ENCODE measurements around the gene POP4.

Gene POP4

DNA sequence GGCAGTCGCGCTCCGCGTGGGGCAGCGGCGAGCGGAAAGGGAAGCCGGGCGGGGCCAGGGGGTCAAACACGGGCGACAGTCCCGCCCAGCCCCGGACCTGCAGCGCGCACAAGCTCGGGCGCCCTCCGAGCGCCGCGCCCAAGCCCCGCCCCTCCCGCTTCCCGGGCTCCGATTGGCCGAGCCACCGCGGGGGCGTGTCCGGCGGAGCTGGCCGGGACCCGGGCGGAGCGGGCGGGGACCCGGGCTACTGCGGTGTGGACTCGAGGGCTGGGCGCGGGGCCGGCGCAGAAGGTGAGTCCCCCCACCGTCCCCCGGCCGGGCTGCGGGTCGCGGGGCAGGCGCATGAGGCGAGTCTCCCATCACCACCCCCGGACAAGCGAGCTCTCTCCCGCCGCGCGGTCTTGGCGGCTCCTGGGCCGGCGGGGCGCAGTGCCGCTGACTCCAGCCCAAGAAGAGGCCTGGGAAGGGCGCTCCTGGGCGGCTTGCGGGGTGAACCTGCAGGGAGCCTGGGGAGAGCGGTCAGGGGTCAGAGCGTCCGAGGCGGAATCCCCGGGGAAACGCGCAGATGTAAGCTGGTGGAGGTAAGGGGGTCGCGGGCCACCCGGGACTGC, 59.2 kb downstream of the POP4 start, which contains the start of gene PLEKHF1:
Gene PLEKHF1, plus strand, starts transcription at position 247 of the 611 bp plus-strand sequence. CDS start 8,379 bp downstream, outside the sequence.
- DNase-seq = peak; percentile 77

DNA sequence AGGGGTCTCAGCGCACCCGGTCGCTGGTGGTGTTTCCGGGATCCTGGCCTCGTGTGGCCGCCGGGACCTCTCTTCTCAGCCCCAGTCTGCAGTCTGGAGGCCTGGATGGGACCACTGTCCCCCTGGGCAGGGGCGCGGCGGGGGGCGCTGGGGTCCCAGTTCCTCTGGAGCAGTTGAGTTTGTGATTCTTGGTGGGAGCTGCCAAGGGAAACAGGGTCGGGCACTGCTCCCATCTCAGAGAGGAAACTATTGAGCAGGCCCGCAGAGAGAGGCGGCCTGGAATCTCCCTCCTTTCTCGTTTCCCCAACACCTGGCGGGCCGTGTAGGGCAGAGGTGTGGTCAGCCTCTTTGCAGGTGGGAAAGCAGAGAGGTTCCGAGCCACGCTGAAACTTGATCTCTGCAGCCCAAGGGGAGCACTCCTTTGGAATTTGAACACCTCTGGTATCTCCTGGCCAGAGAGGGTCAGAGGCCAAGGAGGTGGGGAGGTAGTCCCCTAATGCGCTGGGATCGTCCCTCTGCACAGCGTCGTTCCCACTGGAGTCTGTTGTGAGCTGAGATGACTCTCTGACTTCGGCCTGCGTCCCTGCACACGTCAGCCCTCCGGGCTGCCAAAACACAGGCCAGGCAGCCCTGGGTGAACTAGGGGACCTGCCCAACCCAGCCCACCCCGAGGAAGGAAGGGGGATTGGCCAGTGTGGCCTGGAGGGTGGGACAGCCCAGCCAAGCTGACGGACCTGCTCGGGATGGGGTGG, 59.9 kb downstream of the POP4 start:
- no peak for DNase-seq

Data from T-helper 9 cell (primary cell).